Subcutaneous adipose tissue (tissue), 4 donors: Measurements from ENCODE around the gene MUSTN1. TPM values are rescaled to one million over a fixed set of nuclear protein-coding genes. Genes with fewer than 3 reads are reported as not detected.

Source experiments
- total RNA-seq, 4 donors: library from RNA; depleted of rRNA; stranded (reverse); fragments of >200 nt; gene quantifications; one replicate each; pipeline ENCODE4 v1.1.0, GENCODE V29; 2016
- TF ChIP-seq, protein P1 (sequence below): fragments of 450-650 bp; IDR thresholded peaks from one replicate; pipeline ENCODE4 v1.5.1; 2016; ENCODE audit warnings: low read depth, mild to moderate bottlenecking, control low read depth, antibody characterized with exemption, moderate library complexity

The MUSTN1 gene
- total RNA-seq, 4 donors from 2014 or later: 1.3 to 13.0 (median 6.8) TPM

DNA sequence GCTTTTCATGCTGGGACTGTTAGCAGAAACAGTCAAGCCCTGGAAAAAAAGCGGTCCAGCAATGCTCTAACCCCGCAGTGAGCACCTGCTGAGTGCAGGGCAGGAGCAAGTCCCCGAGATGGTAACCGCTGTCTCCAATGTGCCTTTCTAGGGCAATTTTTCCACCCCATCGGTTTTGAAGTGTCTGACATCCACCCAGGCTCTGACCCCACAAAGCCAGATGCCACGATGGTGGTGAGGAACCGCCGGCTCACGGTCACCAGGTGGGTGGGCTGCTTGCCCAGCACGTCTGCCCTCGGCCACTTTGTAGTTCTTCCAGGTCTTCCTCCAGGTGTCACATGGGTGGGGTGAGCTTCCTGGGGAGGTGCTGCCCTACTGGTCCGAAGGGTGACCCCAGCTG, 43.5 kb downstream of the MUSTN1 start:
- TF ChIP-seq, protein P1, sequence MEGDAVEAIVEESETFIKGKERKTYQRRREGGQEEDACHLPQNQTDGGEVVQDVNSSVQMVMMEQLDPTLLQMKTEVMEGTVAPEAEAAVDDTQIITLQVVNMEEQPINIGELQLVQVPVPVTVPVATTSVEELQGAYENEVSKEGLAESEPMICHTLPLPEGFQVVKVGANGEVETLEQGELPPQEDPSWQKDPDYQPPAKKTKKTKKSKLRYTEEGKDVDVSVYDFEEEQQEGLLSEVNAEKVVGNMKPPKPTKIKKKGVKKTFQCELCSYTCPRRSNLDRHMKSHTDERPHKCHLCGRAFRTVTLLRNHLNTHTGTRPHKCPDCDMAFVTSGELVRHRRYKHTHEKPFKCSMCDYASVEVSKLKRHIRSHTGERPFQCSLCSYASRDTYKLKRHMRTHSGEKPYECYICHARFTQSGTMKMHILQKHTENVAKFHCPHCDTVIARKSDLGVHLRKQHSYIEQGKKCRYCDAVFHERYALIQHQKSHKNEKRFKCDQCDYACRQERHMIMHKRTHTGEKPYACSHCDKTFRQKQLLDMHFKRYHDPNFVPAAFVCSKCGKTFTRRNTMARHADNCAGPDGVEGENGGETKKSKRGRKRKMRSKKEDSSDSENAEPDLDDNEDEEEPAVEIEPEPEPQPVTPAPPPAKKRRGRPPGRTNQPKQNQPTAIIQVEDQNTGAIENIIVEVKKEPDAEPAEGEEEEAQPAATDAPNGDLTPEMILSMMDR: no peak

DNA sequence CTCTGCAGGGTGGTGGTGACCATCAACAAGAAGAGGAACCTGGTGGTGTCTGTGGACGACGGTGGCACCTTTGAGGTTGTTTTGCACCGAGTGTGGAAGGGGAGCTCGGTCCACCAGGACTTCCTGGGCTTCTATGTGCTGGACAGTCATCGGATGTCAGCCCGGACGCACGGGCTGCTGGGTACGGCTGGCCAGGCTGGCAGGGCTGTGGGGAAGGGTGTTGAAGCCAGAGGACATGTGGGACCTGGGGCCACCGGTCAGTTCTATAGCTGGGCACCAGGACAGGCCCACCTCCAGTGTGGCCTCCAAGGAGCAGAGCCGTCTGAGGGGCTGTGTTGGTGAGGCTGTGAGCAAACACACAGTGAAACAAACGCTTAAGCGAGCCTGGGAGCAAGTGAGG, 44.1 kb downstream of the MUSTN1 start:
- TF ChIP-seq, protein P1: no peak

DNA sequence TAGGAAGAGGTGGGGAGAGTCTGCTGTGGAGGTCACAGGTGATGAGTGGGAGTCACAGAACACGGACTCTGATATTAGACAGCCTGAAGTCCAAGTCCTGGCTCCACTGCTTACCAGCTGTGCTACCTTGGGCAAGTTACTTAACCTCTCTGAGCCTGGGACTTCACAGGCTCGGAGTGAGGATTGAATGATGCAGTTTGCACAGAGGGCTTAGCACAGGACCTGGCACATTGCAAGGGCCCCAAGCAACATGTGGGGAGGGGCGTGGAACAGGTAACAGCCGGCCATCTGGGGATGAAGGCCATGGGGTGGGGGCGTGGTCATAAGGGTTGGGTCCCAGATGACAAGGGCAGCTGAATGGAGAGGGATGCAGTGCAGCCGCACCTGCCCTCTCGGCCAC, 44.5 kb downstream of the MUSTN1 start:
- TF ChIP-seq, protein P1: no peak

DNA sequence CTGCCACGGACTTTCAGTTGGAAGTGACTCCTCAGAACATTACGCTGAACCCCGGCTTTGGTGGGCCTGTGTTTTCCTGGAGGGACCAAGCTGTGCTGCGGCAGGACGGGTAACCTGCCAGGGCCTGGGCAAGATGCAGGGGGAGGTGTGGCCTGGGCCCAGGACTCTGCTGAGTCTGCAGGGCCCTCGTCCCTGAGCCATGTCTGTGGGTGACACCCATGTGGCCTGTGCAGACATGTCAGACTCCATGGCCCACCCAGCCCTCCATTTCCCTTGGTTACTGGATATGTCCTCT, 45.1 kb downstream of the MUSTN1 start:
- TF ChIP-seq, protein P1: no peak

DNA sequence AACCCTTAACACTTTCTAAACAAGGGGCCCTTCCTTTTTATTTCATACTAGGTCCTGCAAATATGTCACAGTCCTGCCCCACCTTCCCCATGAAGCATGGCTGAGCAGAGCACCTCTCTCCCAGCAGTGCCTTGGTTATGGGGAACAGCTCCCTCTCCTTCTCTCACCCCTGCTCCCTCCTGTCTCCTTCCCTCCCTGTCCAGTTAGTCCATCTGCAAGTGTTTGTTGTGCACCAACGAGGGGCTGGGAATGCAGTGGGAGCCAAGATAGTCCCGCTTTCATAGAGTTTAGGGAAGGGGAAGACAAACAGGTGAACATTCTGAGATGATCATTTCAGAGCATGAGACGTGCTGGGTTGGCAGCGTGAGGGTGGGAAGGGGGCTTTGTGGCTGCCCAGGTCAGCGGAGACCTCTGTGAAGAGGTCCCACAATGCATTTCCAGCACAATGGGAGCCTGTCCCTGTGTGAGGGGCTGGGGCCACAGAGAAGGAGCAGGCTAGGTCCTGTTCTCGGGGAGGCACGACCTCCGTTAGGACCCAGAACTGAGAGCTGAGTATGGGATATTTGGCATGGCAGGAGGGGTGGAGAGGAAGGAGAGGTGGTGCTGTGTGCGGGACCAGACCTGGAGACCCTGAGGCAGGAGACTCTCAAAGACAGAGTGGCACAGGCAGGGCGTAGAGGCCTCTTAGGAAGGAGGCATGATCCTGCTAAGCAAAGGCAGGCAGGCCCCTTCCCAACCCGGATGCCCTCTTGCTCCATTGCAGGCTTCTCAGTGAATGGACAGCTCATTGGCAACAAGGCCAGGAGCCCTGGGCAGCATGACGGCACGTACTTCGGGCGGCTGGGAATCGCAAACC, 45.7 kb downstream of the MUSTN1 start:
- TF ChIP-seq, protein P1: no peak

DNA sequence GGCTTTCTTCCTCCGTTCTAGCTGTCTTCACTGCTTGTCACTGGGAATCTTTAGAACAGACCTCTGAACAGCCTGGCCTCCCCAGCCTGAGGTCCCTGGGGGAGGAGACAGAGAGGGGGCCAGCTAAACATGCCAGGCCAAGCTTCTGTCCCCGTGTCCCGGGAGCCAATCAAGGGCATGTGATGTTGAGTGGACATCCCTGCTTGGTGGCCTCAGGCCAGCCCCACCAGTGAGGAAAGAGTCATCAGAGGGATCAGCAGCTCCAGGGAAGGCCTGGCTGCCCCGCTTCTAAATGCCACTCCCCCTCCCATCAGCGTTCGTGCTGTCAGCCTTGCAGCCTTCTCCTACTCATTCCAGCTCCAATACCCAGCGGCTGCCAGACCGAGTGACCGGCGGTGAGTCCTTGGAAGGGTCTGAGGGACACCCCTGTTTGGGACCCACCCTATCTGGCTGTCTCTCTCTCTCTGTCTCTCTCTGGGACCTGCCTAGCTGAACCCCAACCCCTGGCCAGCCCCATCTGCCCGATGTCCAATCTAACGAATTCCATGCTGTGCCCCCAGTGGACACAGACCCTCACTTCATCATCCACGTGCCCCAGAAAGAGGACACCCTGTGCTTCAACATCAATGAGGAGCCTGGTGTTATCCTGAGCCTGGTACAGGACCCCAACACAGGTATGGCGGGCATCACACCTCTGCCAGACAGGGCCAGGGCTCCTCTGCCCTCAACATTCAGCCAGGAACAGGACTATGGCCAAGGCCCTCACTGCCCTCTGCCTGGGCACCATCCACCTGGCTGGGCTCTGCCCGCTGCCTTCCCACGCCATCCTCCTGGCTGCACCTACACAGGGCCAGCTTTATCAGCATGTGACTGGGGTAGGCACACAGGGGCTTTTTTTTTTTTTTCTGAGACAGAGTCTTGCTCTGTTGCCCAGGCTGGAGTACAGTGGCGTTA, 46.9 kb downstream of the MUSTN1 start:
- TF ChIP-seq, protein P1: no peak

DNA sequence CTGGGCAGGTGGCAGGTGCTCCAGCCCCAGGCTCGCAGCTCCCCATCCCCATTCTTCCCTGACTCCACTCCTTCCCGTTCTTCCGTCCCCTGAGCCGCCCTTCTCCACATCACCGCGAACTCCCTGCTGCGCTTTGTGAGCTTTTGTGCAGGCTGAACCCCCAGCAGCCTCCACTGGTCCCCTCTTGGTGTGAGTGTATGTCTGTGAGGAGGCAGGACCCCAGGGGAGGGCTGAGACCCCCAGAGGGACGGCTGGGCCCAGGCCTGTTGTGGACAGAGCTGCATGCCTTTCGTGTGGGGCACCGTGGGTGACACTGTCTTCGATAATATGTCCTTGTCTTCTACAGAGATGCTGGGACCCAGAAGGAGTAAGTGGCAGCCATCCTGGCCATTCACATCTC, 47.6 kb downstream of the MUSTN1 start:
- TF ChIP-seq, protein P1: no peak
